ENCODE data around the gene UBL4A.

The UBL4A gene

DNA sequence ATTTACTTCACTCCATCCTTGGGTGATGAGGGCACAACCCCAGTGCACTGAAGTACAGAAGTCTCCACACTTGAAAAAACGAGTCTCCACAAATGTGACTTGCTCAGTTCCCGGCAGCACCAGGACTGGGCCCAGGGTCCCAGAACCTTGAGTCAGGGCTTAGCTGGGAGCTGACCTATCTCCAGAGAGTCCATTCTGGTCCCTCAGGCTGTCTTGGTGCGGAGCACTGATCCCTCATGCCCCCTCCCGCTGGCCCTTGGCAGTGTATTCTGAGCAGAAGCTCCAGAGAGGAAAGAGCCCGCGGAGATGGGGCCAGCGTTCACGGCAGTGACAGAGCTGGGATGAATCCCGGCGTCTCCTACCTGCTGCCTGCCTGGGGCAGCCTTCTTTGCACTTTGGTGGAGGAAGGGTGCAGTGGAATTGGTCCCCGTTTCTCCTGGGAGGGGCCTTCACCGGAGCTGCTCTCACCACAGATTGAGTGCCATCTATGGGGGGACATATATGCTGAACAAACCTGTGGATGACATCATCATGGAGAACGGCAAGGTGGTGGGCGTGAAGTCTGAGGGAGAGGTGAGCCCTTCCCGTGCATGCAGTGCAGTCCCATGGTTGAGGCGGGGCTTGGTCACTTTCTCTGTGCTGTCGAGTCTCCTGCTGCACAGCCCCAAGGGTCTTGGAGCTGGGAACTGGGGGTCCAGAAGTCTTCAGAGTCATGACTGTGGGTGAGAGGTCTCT is 45.6 kb downstream of the UBL4A start:
- peak overlapping the region; percentile 25 for H3K27ac ChIP-seq (ENCODE audit: insufficient read depth, low read length, poor library complexity, severe bottlenecking)
- DNase-seq, result no peak
- H3K9me3 ChIP-seq (ENCODE audit: control insufficient read depth, low read length), result no peaks in the 10 kb centered on the region
- H3K4me3 ChIP-seq (ENCODE audit: insufficient read depth, low read depth, low read length, poor library complexity, severe bottlenecking), result no peak overlapping the region
- peaks cover 2% of the 10 kb centered on the region for H3K36me3 ChIP-seq (ENCODE audit: control insufficient read depth, insufficient read depth, low read length)
- no peaks in the 10 kb centered on the region for H3K27me3 ChIP-seq (replicated peaks; ENCODE audit: control insufficient read depth, insufficient read depth, low read length, poor library complexity, severe bottlenecking)
- H3K4me1 ChIP-seq (ENCODE audit: control insufficient read depth, insufficient read depth, low read length, poor library complexity, severe bottlenecking), result peaks cover 29% of the 10 kb centered on the region

GRCh38 chrX:154439841-154440240 is 46.6 kb downstream of the UBL4A start:
- peaks cover 5% of the 10 kb centered on the region for H3K36me3 ChIP-seq (ENCODE audit: control insufficient read depth, insufficient read depth, low read length)
- no peak overlapping the region for H3K4me3 ChIP-seq (ENCODE audit: insufficient read depth, low read depth, low read length, poor library complexity, severe bottlenecking)
- H3K27ac ChIP-seq (ENCODE audit: insufficient read depth, low read length, poor library complexity, severe bottlenecking), result no peak overlapping the region
- no peak for DNase-seq
- H3K9me3 ChIP-seq (ENCODE audit: control insufficient read depth, low read length), result no peaks in the 10 kb centered on the region
- no peaks in the 10 kb centered on the region for H3K27me3 ChIP-seq (replicated peaks; ENCODE audit: control insufficient read depth, insufficient read depth, low read length, poor library complexity, severe bottlenecking)
- H3K4me1 ChIP-seq (ENCODE audit: control insufficient read depth, insufficient read depth, low read length, poor library complexity, severe bottlenecking), result peaks cover 23% of the 10 kb centered on the region

- Histone ChIP-seq H3K27ac (ENCODE audit: insufficient read depth, low read length, poor library complexity, severe bottlenecking) (peak overlapping the region; percentile 65), H3K4me1 (ENCODE audit: control insufficient read depth, insufficient read depth, low read length, poor library complexity, severe bottlenecking) (peaks cover 13% of the 10 kb centered on the region), H3K4me3 (ENCODE audit: insufficient read depth, low read depth, low read length, poor library complexity, severe bottlenecking) (peak overlapping the region; percentile 57), H3K36me3 (ENCODE audit: control insufficient read depth, insufficient read depth, low read length) (peaks cover 9% of the 10 kb centered on the region), H3K9me3 (ENCODE audit: control insufficient read depth, low read length) (no peaks in the 10 kb centered on the region), H3K27me3 (replicated peaks; ENCODE audit: control insufficient read depth, insufficient read depth, low read length, poor library complexity, severe bottlenecking) (no peaks in the 10 kb centered on the region)
- no peak for DNase-seq
These were observed 48.2 kb downstream of the UBL4A start for GRCh38 chrX:154437971-154438893.

DNA sequence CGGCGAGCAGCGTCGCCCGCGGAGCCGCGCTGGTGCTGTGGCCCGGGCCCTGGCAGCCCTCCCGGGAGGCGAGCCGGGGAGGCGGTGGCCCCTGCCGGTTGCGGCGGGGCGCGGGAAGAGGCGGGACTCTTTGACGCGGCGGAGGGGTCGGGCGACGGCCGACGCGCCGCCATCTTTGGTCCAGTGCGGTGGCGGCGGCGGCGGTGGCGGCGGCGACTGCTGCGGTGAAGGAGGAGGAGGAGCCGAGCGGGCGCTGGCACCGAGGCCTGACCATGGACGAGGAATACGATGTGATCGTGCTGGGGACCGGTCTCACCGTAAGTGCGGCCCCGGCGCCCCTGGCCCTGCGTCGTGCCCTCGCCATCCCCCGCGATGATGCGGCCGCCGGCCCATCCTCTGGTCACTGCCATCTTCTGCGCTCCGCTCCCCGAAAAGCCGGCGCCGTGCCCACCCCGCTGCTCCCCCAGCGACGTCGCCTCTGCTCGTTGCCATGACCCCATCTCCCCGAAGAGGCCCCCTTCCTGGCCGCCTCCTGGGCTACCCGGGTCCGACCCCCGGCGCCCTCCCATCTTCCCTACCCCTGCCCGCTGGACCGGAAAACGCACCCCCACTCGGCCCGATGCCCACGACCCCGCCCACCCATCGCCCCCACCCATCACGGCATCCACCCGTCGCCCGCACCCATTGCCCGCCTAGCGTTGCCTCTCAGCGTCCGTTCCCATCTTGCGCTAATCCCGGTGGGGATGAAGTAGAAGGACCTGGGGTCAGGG is 49.2 kb downstream of the UBL4A start, which contains the start of gene GDI1:
GDI1 (plus strand) TSS at position 172 of the 770 bp plus-strand sequence; CDS start at position 273, 101 bp downstream.
- no peaks in the 10 kb centered on the region for H3K27me3 ChIP-seq (replicated peaks; ENCODE audit: control insufficient read depth, insufficient read depth, low read length, poor library complexity, severe bottlenecking)
- peak; percentile 45 to 62 (median 59) for DNase-seq
- peaks cover 7% of the 10 kb centered on the region for H3K4me1 ChIP-seq (ENCODE audit: control insufficient read depth, insufficient read depth, low read length, poor library complexity, severe bottlenecking)
- H3K9me3 ChIP-seq (ENCODE audit: control insufficient read depth, low read length), result no peaks in the 10 kb centered on the region
- H3K4me3 ChIP-seq (ENCODE audit: insufficient read depth, low read depth, low read length, poor library complexity, severe bottlenecking), result peak within 1 kb of the TSS; percentile 57
- peaks cover 9% of the 10 kb centered on the region for H3K36me3 ChIP-seq (ENCODE audit: control insufficient read depth, insufficient read depth, low read length)
- H3K27ac ChIP-seq (ENCODE audit: insufficient read depth, low read length, poor library complexity, severe bottlenecking), result peak within 1 kb of the TSS; percentile 68

GRCh38 chrX:154436374-154436982 is 49.9 kb downstream of the UBL4A start:
- H3K27me3 ChIP-seq (replicated peaks; ENCODE audit: control insufficient read depth, insufficient read depth, low read length, poor library complexity, severe bottlenecking), result no peaks in the 10 kb centered on the region
- H3K36me3 ChIP-seq (ENCODE audit: control insufficient read depth, insufficient read depth, low read length), result peaks cover 14% of the 10 kb centered on the region
- H3K4me3 ChIP-seq (ENCODE audit: insufficient read depth, low read depth, low read length, poor library complexity, severe bottlenecking), result no peak overlapping the region
- DNase-seq, result peak; percentile 46 to 56 (median 52)
- H3K27ac ChIP-seq (ENCODE audit: insufficient read depth, low read length, poor library complexity, severe bottlenecking), result peak overlapping the region; percentile 68
- no peaks in the 10 kb centered on the region for H3K9me3 ChIP-seq (ENCODE audit: control insufficient read depth, low read length)
- peaks cover 7% of the 10 kb centered on the region for H3K4me1 ChIP-seq (ENCODE audit: control insufficient read depth, insufficient read depth, low read length, poor library complexity, severe bottlenecking)

DNA sequence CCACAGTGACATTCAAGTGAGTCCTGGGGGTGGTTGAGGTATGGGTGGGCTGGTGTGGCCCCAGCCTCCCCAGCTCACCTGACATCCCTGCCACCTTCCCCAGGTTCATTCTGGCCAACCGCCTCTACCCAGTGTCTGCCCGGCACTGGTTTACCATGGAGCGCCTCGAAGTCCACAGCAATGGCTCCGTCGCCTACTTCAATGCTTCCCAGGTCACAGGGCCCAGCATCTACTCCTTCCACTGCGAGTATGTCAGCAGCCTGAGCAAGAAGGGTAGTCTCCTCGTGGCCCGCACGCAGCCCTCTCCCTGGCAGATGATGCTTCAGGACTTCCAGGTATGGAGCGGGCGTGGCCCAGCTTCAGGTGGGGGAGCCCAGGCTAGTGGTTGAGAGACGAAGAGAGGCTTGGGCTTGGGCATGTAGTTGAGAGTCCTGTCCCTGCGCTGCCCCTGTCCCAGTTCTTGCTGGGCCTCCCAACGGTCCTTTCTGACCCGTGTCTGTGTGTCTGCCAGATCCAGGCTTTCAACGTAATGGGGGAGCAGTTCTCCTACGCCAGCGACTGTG is 51.2 kb downstream of the UBL4A start:
- H3K27ac ChIP-seq (ENCODE audit: insufficient read depth, low read length, poor library complexity, severe bottlenecking), result no peak overlapping the region
- DNase-seq, result no peak
- no peak overlapping the region for H3K4me3 ChIP-seq (ENCODE audit: insufficient read depth, low read depth, low read length, poor library complexity, severe bottlenecking)
- peaks cover 7% of the 10 kb centered on the region for H3K4me1 ChIP-seq (ENCODE audit: control insufficient read depth, insufficient read depth, low read length, poor library complexity, severe bottlenecking)
- no peaks in the 10 kb centered on the region for H3K27me3 ChIP-seq (replicated peaks; ENCODE audit: control insufficient read depth, insufficient read depth, low read length, poor library complexity, severe bottlenecking)
- H3K36me3 ChIP-seq (ENCODE audit: control insufficient read depth, insufficient read depth, low read length), result peaks cover 14% of the 10 kb centered on the region
- no peaks in the 10 kb centered on the region for H3K9me3 ChIP-seq (ENCODE audit: control insufficient read depth, low read length)

DNA sequence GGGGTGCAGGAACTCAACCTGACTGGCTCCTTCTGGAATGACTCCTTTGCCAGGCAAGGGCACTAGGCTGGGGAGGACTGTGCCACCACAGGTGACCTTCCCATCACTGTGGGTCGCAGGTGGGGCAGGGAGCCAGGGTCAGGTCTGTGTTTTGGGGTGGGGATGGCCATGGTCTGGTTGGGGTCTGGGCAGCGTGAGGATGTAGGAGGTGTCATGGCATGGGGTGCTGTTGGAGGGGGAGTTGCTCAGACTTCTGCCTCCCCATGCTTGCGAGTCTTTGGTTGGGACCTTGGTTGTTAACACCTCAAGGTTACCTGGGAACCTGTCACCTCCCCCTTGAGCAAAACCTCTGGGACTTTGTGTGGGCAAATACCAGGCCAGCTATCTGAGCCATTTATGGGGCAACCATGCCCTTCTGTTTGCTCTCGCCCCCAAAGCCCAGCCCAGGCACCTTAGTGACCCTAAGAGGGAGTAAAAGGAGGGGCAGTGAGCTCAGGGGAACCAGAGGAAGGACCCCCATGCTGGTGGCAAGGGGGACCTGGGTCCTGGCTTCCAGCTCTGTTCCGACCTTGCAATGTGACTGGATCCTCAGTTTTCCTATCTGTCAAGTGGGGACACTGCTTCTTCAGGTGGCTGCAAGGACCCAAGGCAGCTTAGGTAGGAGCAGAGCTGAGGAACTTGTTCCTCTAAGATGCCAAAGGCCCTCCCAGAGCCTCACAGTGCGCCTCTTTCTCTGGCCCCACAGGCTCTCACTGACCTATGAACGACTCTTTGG is 51.8 kb downstream of the UBL4A start:
- DNase-seq, result no peak
- H3K9me3 ChIP-seq (ENCODE audit: control insufficient read depth, low read length), result no peaks in the 10 kb centered on the region
- no peak overlapping the region for H3K4me3 ChIP-seq (ENCODE audit: insufficient read depth, low read depth, low read length, poor library complexity, severe bottlenecking)
- no peak overlapping the region for H3K27ac ChIP-seq (ENCODE audit: insufficient read depth, low read length, poor library complexity, severe bottlenecking)
- H3K36me3 ChIP-seq (ENCODE audit: control insufficient read depth, insufficient read depth, low read length), result peaks cover 12% of the 10 kb centered on the region
- H3K27me3 ChIP-seq (replicated peaks; ENCODE audit: control insufficient read depth, insufficient read depth, low read length, poor library complexity, severe bottlenecking), result no peaks in the 10 kb centered on the region
- peaks cover 7% of the 10 kb centered on the region for H3K4me1 ChIP-seq (ENCODE audit: control insufficient read depth, insufficient read depth, low read length, poor library complexity, severe bottlenecking)
